ENCODE measurements around the gene SLC41A1.
"Not testable (repeated sequence)": the region's sequence is repeated elsewhere in the genome, so short reads cannot be mapped to it uniquely, and the experiment has no call there.

SLC41A1 gene

DNA sequence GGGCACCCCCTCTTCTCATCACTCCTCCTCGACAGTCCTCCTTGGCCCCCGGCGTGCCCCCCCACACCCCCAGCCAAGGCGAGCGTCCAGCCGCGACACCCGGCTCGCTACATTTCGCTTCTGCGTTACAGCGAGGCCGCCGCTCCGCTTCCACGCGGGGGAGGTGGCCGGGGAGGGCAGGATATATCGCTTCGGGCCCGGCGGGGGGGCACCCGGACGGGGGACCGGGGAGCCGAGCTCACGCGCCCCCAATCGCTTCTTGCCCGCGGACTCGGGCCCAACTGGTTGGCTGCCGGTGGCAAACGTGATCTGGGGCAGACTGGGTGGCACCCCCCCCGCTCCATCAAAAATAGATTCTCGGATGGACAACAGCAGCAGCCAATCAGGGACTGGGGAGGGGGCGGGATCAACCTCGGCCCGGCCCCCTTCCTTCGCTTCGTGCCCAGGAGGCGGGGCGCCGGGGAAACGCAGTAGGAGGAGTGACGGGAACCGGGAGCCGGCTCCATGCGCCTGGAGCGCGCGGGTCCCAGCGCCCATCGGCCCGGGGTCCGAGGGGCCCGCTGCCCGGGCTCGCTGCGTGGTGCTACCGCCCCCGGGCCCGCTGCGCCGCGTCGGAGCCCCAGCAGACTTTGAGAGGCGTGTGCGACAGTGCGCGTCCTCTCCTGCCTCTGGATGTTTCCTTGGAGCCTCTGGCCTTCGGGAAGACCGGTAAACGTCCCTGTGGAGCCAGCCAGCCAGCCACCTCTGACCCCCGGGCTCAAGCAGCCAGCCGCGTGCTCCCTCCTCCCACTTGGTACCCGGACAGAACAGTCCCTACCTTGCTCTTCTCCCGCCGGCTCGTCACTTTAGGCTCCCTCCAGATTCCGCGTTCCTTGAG is at the start of gene SLC41A1:
TSS of gene SLC41A1 (minus strand) at position 321 of the 877 bp plus-strand sequence. CDS start 2,757 bp downstream, outside the sequence.
- H3K4me3 ChIP-seq: peak within 1 kb of the TSS; percentile 92
- peak within 1 kb of the TSS; percentile 86 for H3K9ac ChIP-seq (ENCODE audit: insufficient read length)
- DNase-seq (ENCODE audit: low read depth, low spot score): peak; percentile 12
- no peaks in the 10 kb centered on the region for H3K9me3 ChIP-seq (ENCODE audit: low read depth, low read length)
- TF ChIP-seq EZH2 (IDR thresholded peaks at IDR 0.05): no peak
- TF ChIP-seq FOXP2 (optimal IDR thresholded peaks at IDR 0.05; ENCODE audit: control extremely low read depth, extremely low read length, insufficient read depth): peak; percentile 42
- peak; percentile 76 for TF ChIP-seq POLR2AphosphoS5 (IDR thresholded peaks at IDR 0.05; ENCODE audit: borderline replicate concordance, low read depth, low read length)
- no peaks in the 10 kb centered on the region for H3K36me3 ChIP-seq (ENCODE audit: insufficient read depth, low read length)
- H3K27ac ChIP-seq: no peak within 1 kb of the TSS

DNA sequence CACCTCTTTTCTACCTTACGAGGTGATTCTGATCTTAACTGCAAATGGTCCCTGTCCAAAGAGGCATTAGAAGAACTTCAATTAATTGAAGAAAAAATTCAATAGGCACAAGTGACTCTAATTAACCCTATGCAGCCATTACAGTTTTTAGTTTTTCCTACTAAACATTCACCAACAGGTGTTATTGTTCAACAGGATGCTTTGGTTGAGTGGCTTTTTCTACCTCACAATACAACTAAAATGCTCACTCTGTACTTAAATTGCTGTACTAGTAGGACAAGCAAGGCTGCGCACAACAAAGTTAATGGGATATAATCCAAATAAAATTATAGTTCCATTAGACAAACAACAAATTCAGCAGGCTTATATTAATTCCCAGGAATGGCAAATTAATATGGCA is 48.5 kb upstream of the SLC41A1 start:
- TF ChIP-seq FOXP2 (optimal IDR thresholded peaks at IDR 0.05; ENCODE audit: control extremely low read depth, extremely low read length, insufficient read depth) (no peak), EZH2 (IDR thresholded peaks at IDR 0.05) (no peak), POLR2AphosphoS5 (IDR thresholded peaks at IDR 0.05; ENCODE audit: borderline replicate concordance, low read depth, low read length) (no peak)
- no peaks in the 10 kb centered on the region for H3K36me3 ChIP-seq (ENCODE audit: insufficient read depth, low read length)
- no peaks in the 10 kb centered on the region for H3K9me3 ChIP-seq (ENCODE audit: low read depth, low read length)

DNA sequence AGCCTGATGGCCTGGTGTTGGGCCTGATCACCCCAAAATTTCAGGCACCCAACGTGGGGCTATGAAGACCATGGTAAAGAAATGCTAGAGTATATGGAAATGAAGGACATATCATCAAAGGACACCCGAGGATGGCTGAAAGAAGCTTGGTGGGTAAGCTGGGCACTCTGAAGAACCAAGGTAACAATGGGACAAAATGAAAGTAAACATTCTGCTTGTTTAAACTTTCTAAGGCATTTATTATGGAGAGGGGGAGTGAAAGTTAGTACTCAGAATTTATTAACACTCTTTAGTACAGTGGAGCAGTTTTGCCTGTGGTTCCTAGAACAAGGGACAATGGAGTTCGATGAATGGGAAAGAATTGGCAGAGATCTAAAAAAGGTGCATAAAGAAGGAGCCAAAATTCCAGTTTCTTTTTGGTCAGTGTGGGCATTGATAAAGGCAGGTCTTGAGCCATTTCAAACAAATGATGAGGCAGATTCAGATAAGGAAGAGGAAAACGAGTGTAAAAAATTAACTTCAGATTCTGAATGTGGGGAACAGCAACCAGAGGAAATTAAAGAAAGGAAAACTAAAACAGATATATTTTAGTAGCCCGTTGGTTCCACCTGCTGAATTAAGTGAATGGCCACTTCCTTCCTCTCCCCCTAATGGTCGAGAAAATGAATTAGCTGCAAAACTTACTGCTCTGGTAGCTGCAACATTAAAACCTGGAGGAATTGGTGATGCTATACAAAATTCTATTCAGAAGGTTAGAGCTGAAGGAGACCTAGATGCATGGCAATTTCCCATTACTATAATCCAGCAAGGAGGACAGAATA is 45.4 kb upstream of the SLC41A1 start:
- no peak for TF ChIP-seq EZH2 (IDR thresholded peaks at IDR 0.05)
- no peak for TF ChIP-seq FOXP2 (optimal IDR thresholded peaks at IDR 0.05; ENCODE audit: control extremely low read depth, extremely low read length, insufficient read depth)
- TF ChIP-seq POLR2AphosphoS5 (IDR thresholded peaks at IDR 0.05; ENCODE audit: borderline replicate concordance, low read depth, low read length): no peak
- H3K27ac ChIP-seq: no peak overlapping the region
- H3K9me3 ChIP-seq (ENCODE audit: low read depth, low read length): no peaks in the 10 kb centered on the region
- no peak for DNase-seq (ENCODE audit: low read depth, low spot score)
- H3K36me3 ChIP-seq (ENCODE audit: insufficient read depth, low read length): no peaks in the 10 kb centered on the region
- H3K4me3 ChIP-seq: no peak overlapping the region
- no peak overlapping the region for H3K9ac ChIP-seq (ENCODE audit: insufficient read length)

More for the DNA sequence above, 48.5 kb upstream of the SLC41A1 start:
- Histone ChIP-seq H3K27ac (no peak overlapping the region), H3K9ac (ENCODE audit: insufficient read length) (no peak overlapping the region), H3K4me3 (no peak overlapping the region)
- DNase-seq (ENCODE audit: low read depth, low spot score): no peak

DNA sequence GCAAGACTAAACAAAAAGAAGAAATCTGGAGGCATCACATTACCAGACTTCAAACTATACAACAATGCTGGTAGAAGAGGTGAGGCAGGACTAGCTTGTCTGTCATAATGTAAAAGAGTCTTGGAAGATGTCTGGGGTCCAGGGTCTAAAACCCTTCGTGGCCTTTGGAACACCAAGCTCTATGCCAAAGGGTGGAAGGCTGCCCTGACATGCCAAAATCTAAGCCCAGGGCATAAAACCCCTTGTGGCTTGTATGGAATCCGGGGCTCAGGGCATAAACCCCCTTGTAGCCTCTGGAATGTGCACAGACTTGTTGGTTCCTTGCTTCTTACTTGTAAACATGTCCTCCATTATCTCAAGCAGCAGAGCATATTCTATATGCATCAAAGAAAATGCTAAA is 44.5 kb upstream of the SLC41A1 start:
- H3K9ac ChIP-seq (ENCODE audit: insufficient read length); H3K27ac ChIP-seq; H3K36me3 ChIP-seq (ENCODE audit: insufficient read depth, low read length); DNase-seq (ENCODE audit: low read depth, low spot score); H3K4me3 ChIP-seq; H3K9me3 ChIP-seq (ENCODE audit: low read depth, low read length): not testable (repeated sequence)

DNA sequence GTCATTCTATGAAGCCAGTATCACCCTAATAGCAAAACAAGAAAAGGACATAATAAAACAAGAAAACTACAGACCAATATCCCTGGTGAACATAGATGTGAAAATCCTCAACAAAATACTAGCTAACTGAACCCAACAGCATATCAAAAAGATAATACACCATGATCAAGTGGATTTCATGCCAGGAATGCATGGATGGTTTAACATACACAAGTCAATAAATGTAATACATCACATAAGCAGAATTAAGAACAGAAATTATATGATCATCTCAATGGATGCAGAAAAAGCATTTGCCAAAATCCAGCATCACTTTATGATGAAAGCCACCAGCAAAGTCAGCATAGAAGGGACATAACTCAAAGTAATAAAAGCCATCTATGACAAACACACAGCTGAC is 43.4 kb upstream of the SLC41A1 start:
- DNase-seq (ENCODE audit: low read depth, low spot score): no peak
- no peak for TF ChIP-seq FOXP2 (optimal IDR thresholded peaks at IDR 0.05; ENCODE audit: control extremely low read depth, extremely low read length, insufficient read depth)
- TF ChIP-seq POLR2AphosphoS5 (IDR thresholded peaks at IDR 0.05; ENCODE audit: borderline replicate concordance, low read depth, low read length): no peak
- TF ChIP-seq EZH2 (IDR thresholded peaks at IDR 0.05): no peak
- H3K9me3 ChIP-seq (ENCODE audit: low read depth, low read length): no peaks in the 10 kb centered on the region
- no peak overlapping the region for H3K27ac ChIP-seq
- no peak overlapping the region for H3K9ac ChIP-seq (ENCODE audit: insufficient read length)
- no peak overlapping the region for H3K4me3 ChIP-seq
- no peaks in the 10 kb centered on the region for H3K36me3 ChIP-seq (ENCODE audit: insufficient read depth, low read length)

DNA sequence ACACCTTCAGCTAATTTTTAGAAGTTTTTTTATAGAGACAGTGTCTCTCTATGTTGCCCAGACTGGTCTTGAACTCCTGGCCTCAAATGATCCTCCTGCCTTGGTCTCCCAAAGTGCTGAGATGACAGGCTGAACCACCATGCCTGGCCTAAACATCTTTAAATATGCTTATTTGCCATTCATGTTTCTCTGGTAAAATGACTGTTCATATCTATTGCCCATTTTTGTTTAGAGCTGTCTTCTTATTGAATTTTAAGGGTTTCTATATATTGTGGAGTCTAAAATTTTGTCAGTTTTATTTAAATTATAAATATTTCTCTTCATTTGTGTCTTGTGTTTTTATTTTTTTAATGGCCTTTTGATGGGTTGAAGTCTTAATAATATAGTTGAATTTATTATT is 40.0 kb upstream of the SLC41A1 start:
- DNase-seq (ENCODE audit: low read depth, low spot score): no peak
- Histone ChIP-seq H3K9ac (ENCODE audit: insufficient read length) (no peak overlapping the region), H3K36me3 (ENCODE audit: insufficient read depth, low read length) (no peaks in the 10 kb centered on the region), H3K4me3 (no peak overlapping the region), H3K9me3 (ENCODE audit: low read depth, low read length) (no peaks in the 10 kb centered on the region), H3K27ac (no peak overlapping the region)
- no peak for TF ChIP-seq EZH2 (IDR thresholded peaks at IDR 0.05)
- no peak for TF ChIP-seq POLR2AphosphoS5 (IDR thresholded peaks at IDR 0.05; ENCODE audit: borderline replicate concordance, low read depth, low read length)
- no peak for TF ChIP-seq FOXP2 (optimal IDR thresholded peaks at IDR 0.05; ENCODE audit: control extremely low read depth, extremely low read length, insufficient read depth)

DNA sequence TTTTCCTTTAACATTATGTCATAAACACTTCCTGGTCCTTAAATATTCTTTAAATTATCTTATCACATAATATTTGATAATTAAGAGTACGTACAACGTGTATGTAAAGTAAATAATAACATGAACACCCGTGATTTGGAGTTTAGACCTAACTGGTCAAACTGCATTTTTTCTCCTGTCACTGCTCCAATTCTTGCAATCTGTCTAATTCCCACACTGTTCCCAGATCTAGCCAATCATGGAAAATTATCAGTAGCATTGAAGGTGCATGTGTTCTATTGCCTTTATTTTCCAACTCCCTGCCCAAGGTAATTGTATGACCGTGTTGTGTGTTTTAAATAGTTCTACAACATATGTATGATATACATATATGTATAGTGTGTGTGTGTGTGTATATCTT is 39.0 kb upstream of the SLC41A1 start:
- TF ChIP-seq EZH2 (IDR thresholded peaks at IDR 0.05) (no peak), FOXP2 (optimal IDR thresholded peaks at IDR 0.05; ENCODE audit: control extremely low read depth, extremely low read length, insufficient read depth) (no peak), POLR2AphosphoS5 (IDR thresholded peaks at IDR 0.05; ENCODE audit: borderline replicate concordance, low read depth, low read length) (no peak)
- Histone ChIP-seq H3K9ac (ENCODE audit: insufficient read length) (no peak overlapping the region), H3K9me3 (ENCODE audit: low read depth, low read length) (no peaks in the 10 kb centered on the region), H3K36me3 (ENCODE audit: insufficient read depth, low read length) (no peaks in the 10 kb centered on the region), H3K27ac (no peak overlapping the region), H3K4me3 (no peak overlapping the region)
- no peak for DNase-seq (ENCODE audit: low read depth, low spot score)

DNA sequence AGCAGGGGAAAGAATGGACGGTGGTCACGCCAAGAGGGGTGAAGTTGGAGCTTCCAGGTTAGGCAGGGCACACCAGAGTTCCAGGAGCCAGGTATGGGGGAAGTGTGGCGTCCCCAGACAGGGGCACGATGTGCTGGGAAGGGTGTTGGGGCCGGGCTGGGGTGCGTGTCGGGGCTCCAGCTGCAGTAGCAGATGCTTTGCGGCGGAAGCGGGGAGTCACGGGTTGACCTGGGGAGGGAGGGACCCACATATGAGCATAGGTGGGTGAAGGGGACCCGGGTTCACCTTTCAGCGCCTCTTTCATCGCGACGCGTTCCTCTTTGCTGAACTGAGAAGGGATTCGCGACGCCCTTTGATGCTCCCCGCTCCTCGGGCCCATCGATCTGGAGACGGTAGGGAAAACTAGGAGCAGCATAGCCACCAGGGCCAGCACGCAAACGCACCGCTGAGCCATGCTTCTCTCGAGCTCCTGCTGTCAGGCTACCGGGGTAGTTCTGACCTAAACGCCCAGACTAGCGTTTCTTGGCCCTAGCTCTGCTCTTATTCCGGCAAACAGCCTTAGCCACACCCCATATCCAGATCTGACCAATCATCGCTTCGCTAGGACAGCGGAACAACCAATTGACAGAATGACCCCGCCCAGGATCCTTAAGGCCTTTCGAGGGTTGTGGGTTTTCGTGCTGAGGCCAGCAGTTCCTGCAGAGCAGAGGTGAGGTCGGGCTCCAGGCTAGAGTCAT is 36.8 kb upstream of the SLC41A1 start, which contains the start of gene PM20D1:
TSS of gene PM20D1 (minus strand) at position 514 of the 737 bp plus-strand sequence. CDS start at position 454, 60 bp downstream.
- Histone ChIP-seq H3K4me3 (no peak within 1 kb of the TSS), H3K9me3 (ENCODE audit: low read depth, low read length) (no peaks in the 10 kb centered on the region), H3K9ac (ENCODE audit: insufficient read length) (no peak within 1 kb of the TSS), H3K27ac (no peak within 1 kb of the TSS), H3K36me3 (ENCODE audit: insufficient read depth, low read length) (no peaks in the 10 kb centered on the region)
- TF ChIP-seq FOXP2 (optimal IDR thresholded peaks at IDR 0.05; ENCODE audit: control extremely low read depth, extremely low read length, insufficient read depth) (no peak), EZH2 (IDR thresholded peaks at IDR 0.05) (no peak), POLR2AphosphoS5 (IDR thresholded peaks at IDR 0.05; ENCODE audit: borderline replicate concordance, low read depth, low read length) (no peak)
- no peak for DNase-seq (ENCODE audit: low read depth, low spot score)

Data from SK-N-MC (cell line).